HUES64 (cell line): ENCODE measurements around the gene TPM2.

ENCODE experiments used
- H3K27ac ChIP-seq: 2 replicates; pipeline ENCODE4 v1.7.0; 2013; ENCODE audit warnings: low read depth, low read length, inconsistent platforms
- H3K27me3 ChIP-seq: 2 replicates; pipeline ENCODE4 v1.6.1; 2013; ENCODE audit warnings: mild to moderate bottlenecking, low read length; ENCODE audit not compliant: insufficient read depth
- H3K36me3 ChIP-seq: 2 replicates; pipeline ENCODE4 v1.6.1; 2013; ENCODE audit warnings: mild to moderate bottlenecking, low read length; ENCODE audit not compliant: insufficient read depth
- H3K4me1 ChIP-seq: 2 replicates; pipeline ENCODE4 v1.6.1; 2013; ENCODE audit warnings: mild to moderate bottlenecking, low read length, moderate library complexity; ENCODE audit not compliant: insufficient read depth
- H3K4me3 ChIP-seq: 2 replicates; pipeline ENCODE4 v1.5.1; 2013; ENCODE audit warnings: mild to moderate bottlenecking, low read length, moderate library complexity
- H3K9ac ChIP-seq: 2 replicates; pipeline ENCODE4 v1.6.1; 2013; ENCODE audit warnings: mild to moderate bottlenecking, low read depth, low read length
- H3K9me3 ChIP-seq: 2 replicates; pipeline ENCODE4 v1.6.1; 2013; ENCODE audit warnings: low read depth, low read length; ENCODE audit not compliant: insufficient read depth
- WGBS: fragments of 150-250, 120-280 bp; methylation state at CpG from one replicate; pipeline ENCODE4 v1.1.7; 2013; ENCODE audit warnings: missing lambda C conversion rate; 5-methylcytosine and 5-hydroxymethylcytosine counted together

TPM2 gene

GRCh38 chr9:35658968-35659220 is 30.8 kb downstream of the TPM2 start:
- 5% methylated on average over 2 of the region's 2 CpGs for WGBS
- peak overlapping the region; percentile 98 for H3K27ac ChIP-seq
- no peaks in the 10 kb centered on the region for H3K9me3 ChIP-seq
- H3K9ac ChIP-seq, result peak overlapping the region; percentile 98
- 0 out of 2 replicates have a peak, but pooled peaks cover 5% of the 10 kb centered on the region for H3K27me3 ChIP-seq
- peak overlapping the region; percentile 94 for H3K4me3 ChIP-seq
- peaks cover 8% of the 10 kb centered on the region; the same call in 1 of the 2 replicates for H3K4me1 ChIP-seq
- H3K36me3 ChIP-seq, result peaks cover 37% of the 10 kb centered on the region

- H3K9me3 ChIP-seq, result no peaks in the 10 kb centered on the region
- H3K4me1 ChIP-seq, result peaks cover 8% of the 10 kb centered on the region; the same call in 1 of the 2 replicates
- peak within 1 kb of the TSS; percentile 94 for H3K4me3 ChIP-seq
- WGBS, result under 1% methylated on average over 66 of the region's 67 CpGs
- H3K36me3 ChIP-seq, result peaks cover 33% of the 10 kb centered on the region
- 0 out of 2 replicates have a peak, but pooled peaks cover 5% of the 10 kb centered on the region for H3K27me3 ChIP-seq
- peak within 1 kb of the TSS; percentile 98 for H3K9ac ChIP-seq
- peak within 1 kb of the TSS; percentile 98 for H3K27ac ChIP-seq
These were observed 31.4 kb downstream of the TPM2 start, which contains the start of gene CCDC107 for GRCh38 chr9:35658137-35658967. Gene CCDC107 (plus strand): TSS chr9:35658292. CDS start chr9:35658380, 88 bp downstream.

DNA sequence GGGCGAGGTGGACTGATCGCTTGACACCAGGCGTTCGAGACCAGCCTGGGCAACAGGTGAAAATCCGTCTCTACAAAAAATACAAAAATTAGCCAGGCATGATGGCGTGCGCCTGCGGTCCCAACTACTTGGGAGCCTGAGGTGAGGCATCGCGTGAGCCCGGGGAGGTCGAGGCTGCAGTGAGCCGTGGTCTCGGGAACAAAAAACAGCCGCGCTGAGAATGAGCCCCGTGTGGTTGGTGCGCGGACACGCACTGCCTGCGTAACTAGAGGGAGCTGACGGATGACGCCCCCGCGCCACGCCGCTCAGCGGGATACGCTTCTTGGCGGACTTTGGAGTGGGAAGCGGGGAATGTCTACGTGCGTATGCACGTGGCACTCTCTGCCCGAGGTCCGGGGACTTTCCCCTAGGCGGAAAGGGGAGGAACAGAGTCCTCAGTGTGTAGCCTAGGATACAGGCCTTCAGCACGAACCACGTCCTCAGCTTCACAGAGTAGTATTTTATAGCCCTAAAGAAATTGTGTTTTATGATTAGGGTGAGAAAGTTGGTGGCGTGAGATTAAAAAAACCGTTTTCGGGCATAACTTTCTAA is 32.1 kb downstream of the TPM2 start, which contains the start of gene RMRP:
Gene RMRP, minus strand, starts transcription at position 474 of the 591 bp plus-strand sequence.
- Histone ChIP-seq H3K4me1 (peaks cover 8% of the 10 kb centered on the region; the same call in 1 of the 2 replicates), H3K36me3 (peaks cover 26% of the 10 kb centered on the region), H3K27ac (peak within 1 kb of the TSS; percentile 98), H3K9me3 (no peaks in the 10 kb centered on the region), H3K4me3 (peak within 1 kb of the TSS; percentile 94), H3K9ac (peak within 1 kb of the TSS; percentile 98), H3K27me3 (0 out of 2 replicates have a peak, but pooled peaks cover 5% of the 10 kb centered on the region)
- WGBS, result under 1% methylated on average over 42 of the region's 42 CpGs

DNA sequence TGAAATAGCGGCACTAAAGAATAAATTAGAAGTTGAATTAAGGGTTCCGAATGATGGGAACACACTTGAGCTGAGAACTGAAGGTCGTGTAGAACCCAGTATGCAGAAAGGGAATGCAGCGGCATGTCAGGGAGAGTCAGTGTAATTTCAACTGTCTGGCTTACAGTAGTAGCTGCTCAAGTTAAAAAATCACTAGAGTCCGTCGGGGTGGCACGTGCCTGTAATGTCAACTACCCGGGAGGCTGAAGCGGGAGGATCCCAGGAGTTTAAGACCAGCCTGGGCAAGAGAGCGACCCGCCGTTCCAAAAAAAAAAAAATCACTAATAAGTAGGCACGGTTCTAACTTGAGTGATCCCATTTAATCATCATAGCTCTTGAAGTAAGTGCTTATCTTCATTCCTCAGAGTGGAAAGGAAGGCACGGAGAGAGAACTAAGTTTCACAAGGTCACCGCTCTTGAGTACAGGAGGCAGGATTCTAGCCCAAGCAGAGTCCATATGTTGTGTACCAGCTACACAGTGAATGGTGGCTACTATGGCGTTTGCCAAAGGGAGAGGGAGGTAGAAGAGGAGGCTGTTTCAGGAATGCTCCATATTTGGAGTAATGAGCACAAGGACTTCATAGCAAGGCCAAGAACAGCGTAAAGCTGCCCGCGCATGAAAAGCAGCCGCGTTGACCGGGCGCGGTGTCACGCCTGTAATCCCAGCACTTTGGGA is 32.7 kb downstream of the TPM2 start:
- WGBS, result 45% methylated on average over 25 of the region's 25 CpGs
- peaks cover 8% of the 10 kb centered on the region; the same call in 1 of the 2 replicates for H3K4me1 ChIP-seq

GRCh38 chr9:35656348-35656747 is 33.4 kb downstream of the TPM2 start:
- Histone ChIP-seq H3K36me3 (peaks cover 13% of the 10 kb centered on the region), H3K27ac (no peak overlapping the region), H3K4me1 (peaks cover 8% of the 10 kb centered on the region), H3K9me3 (no peaks in the 10 kb centered on the region), H3K27me3 (0 out of 2 replicates have a peak, but pooled peaks cover 5% of the 10 kb centered on the region), H3K4me3 (no peak overlapping the region; the same call in 1 of the 2 replicates), H3K9ac (no peak overlapping the region)
- 90% methylated on average over 17 of the region's 17 CpGs for WGBS

More for the DNA sequence above, 32.7 kb downstream of the TPM2 start:
- H3K36me3 ChIP-seq, result peaks cover 20% of the 10 kb centered on the region
- H3K27ac ChIP-seq, result peak overlapping the region; percentile 68
- peak overlapping the region; percentile 67 for H3K9ac ChIP-seq
- no peaks in the 10 kb centered on the region for H3K9me3 ChIP-seq
- 0 out of 2 replicates have a peak, but pooled peaks cover 5% of the 10 kb centered on the region for H3K27me3 ChIP-seq
- peak overlapping the region; percentile 62 for H3K4me3 ChIP-seq

- 100% methylated on average over 1 of the region's 2 CpGs for WGBS
These were observed 36.1 kb downstream of the TPM2 start for GRCh38 chr9:35653611-35654010.

DNA sequence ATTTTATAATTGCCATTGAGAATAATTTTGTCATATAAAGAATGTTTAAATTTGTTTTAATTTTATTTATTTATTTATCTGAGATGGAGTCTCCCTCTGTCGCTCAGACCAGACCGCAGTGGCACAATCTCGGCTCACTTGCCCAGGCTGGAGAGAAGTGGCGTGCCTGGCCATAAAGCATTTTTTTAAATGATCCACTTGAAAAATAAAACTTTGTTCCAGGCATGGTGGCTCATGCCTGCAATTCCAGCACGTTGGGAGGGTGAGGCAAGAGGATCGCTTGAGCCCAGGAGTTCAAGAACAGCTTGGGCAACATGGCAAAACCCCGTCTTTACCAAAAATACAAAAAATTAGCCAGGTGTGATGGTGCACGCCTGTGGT is 36.9 kb downstream of the TPM2 start:
- Histone ChIP-seq H3K36me3 (no peaks in the 10 kb centered on the region), H3K9ac (no peak overlapping the region), H3K9me3 (no peaks in the 10 kb centered on the region), H3K27me3 (0 out of 2 replicates have a peak, but pooled peaks cover 5% of the 10 kb centered on the region), H3K4me1 (peaks cover 13% of the 10 kb centered on the region), H3K4me3 (no peak overlapping the region), H3K27ac (no peak overlapping the region)
- WGBS, result 95% methylated on average over 8 of the region's 8 CpGs

More at GRCh38 chr9:35653611-35654010, 36.1 kb downstream of the TPM2 start:
- Histone ChIP-seq H3K27me3 (0 out of 2 replicates have a peak, but pooled peaks cover 5% of the 10 kb centered on the region), H3K4me1 (peaks cover 13% of the 10 kb centered on the region), H3K4me3 (no peak overlapping the region), H3K9ac (no peak overlapping the region), H3K9me3 (no peaks in the 10 kb centered on the region), H3K27ac (no peak overlapping the region), H3K36me3 (no peaks in the 10 kb centered on the region)

- 90% methylated on average over 7 of the region's 7 CpGs for WGBS
- Histone ChIP-seq H3K9ac (no peak overlapping the region), H3K36me3 (no peaks in the 10 kb centered on the region), H3K4me1 (peaks cover 13% of the 10 kb centered on the region), H3K9me3 (no peaks in the 10 kb centered on the region), H3K27ac (no peak overlapping the region), H3K4me3 (no peak overlapping the region), H3K27me3 (0 out of 2 replicates have a peak, but pooled peaks cover 7% of the 10 kb centered on the region)
These were observed 37.5 kb downstream of the TPM2 start for GRCh38 chr9:35651956-35652828.

DNA sequence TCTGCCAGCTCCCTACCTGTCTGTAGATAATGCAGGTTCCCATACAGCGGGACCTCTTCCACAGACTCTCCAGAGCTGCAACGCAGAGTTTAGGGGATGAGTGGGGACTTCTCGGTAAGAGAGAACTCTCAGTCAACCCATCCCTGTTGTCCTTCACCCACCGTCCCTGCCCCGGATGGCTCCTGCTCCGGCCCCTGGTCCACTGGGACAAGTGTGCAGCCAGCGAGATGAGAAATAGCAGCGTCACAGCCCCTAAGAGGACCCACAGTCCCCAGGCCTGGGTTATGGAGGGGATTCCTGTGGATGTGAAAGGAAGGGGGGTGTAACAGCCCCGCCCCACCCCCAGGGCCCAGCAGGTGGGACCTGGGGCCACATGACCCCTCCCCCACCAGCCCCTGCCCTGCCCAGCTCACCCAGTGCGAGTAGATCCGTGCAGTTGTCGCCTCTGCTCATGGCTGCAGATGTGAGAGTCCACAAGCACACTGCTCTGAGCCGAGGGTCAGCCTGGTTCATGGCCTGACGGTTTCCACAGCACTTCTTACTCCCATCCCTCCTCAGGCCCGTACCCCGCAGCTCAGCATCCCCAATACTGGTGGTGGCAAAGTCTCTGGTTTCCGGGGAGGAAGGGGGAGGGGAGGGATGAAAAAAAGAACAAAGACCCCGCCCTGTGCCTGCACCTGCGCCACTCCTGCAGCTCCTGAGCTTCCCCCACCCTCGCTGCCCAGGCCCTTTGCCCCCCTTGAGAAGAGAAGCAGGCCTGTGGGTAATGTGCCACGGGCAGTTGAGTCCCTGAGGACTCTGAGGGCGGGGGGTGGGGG is 39.2 kb downstream of the TPM2 start, which contains the start of gene SIT1:
Gene SIT1, minus strand, starts transcription at position 591 of the 818 bp plus-strand sequence. Its CDS starts 78 bp downstream, at position 513.
- Histone ChIP-seq H3K4me3 (peak within 1 kb of the TSS; percentile 27; the same call in 1 of the 2 replicates), H3K27ac (no peak within 1 kb of the TSS)
- 66% methylated on average over 22 of the region's 22 CpGs for WGBS

More for the DNA sequence above, 39.2 kb downstream of the TPM2 start, which contains the start of gene SIT1:
- no peaks in the 10 kb centered on the region for H3K9me3 ChIP-seq
- H3K9ac ChIP-seq, result no peak within 1 kb of the TSS
- H3K4me1 ChIP-seq, result peaks cover 15% of the 10 kb centered on the region
- H3K27me3 ChIP-seq, result 0 out of 2 replicates have a peak, but pooled peaks cover 3% of the 10 kb centered on the region
- H3K36me3 ChIP-seq, result no peaks in the 10 kb centered on the region
